ENCODE results near the gene ANKLE2.

The ANKLE2 gene

GRCh38 chr12:132739600-132740312 lies 21.9 kb downstream of the ANKLE2 start:
- TF ChIP-seq GABPA (IDR thresholded peaks at IDR 0.05; ENCODE audit: low read depth) (no peak), POLR2AphosphoS5 (IDR thresholded peaks at IDR 0.05; ENCODE audit: low read depth) (no peak), SPI1 (IDR thresholded peaks at IDR 0.05; ENCODE audit: borderline replicate concordance, low read depth) (no peak), REST (IDR thresholded peaks at IDR 0.05; ENCODE audit: insufficient replicate concordance, low read depth) (no peak)
- TF ChIP-seq, protein P1, sequence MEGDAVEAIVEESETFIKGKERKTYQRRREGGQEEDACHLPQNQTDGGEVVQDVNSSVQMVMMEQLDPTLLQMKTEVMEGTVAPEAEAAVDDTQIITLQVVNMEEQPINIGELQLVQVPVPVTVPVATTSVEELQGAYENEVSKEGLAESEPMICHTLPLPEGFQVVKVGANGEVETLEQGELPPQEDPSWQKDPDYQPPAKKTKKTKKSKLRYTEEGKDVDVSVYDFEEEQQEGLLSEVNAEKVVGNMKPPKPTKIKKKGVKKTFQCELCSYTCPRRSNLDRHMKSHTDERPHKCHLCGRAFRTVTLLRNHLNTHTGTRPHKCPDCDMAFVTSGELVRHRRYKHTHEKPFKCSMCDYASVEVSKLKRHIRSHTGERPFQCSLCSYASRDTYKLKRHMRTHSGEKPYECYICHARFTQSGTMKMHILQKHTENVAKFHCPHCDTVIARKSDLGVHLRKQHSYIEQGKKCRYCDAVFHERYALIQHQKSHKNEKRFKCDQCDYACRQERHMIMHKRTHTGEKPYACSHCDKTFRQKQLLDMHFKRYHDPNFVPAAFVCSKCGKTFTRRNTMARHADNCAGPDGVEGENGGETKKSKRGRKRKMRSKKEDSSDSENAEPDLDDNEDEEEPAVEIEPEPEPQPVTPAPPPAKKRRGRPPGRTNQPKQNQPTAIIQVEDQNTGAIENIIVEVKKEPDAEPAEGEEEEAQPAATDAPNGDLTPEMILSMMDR (IDR thresholded peaks at IDR 0.05; ENCODE audit: insufficient read depth, low read length) = no peak
- no peak for DNase-seq (ENCODE audit: low read depth in 1 of 2, low spot score in 1 of 2)

GRCh38 chr12:132736913-132737312 lies 24.7 kb downstream of the ANKLE2 start:
- no peak for TF ChIP-seq POLR2AphosphoS5 (IDR thresholded peaks at IDR 0.05; ENCODE audit: low read depth)
- TF ChIP-seq SPI1 (IDR thresholded peaks at IDR 0.05; ENCODE audit: borderline replicate concordance, low read depth) = no peak
- TF ChIP-seq GABPA (IDR thresholded peaks at IDR 0.05; ENCODE audit: low read depth) = no peak
- TF ChIP-seq, protein P1 (IDR thresholded peaks at IDR 0.05; ENCODE audit: insufficient read depth, low read length) = no peak
- TF ChIP-seq REST (IDR thresholded peaks at IDR 0.05; ENCODE audit: insufficient replicate concordance, low read depth) = no peak
- DNase-seq (ENCODE audit: low read depth in 1 of 2, low spot score in 1 of 2) = no peak
- Histone ChIP-seq H3K27me3 (ENCODE audit: insufficient read depth, poor library complexity, severe bottlenecking) (no peaks in the 10 kb centered on the region), H3K27ac (replicated peaks) (no peak overlapping the region), H3K4me3 (replicated peaks; ENCODE audit: insufficient read depth, low read length) (no peak overlapping the region)

More at GRCh38 chr12:132739600-132740312, 21.9 kb downstream of the ANKLE2 start:
- no peak overlapping the region for H3K27ac ChIP-seq (replicated peaks)
- H3K27me3 ChIP-seq (ENCODE audit: insufficient read depth, poor library complexity, severe bottlenecking) = no peaks in the 10 kb centered on the region
- no peak overlapping the region for H3K4me3 ChIP-seq (replicated peaks; ENCODE audit: insufficient read depth, low read length)

GRCh38 chr12:132736378-132736777 lies 25.3 kb downstream of the ANKLE2 start:
- TF ChIP-seq POLR2AphosphoS5 (IDR thresholded peaks at IDR 0.05; ENCODE audit: low read depth) (no peak), SPI1 (IDR thresholded peaks at IDR 0.05; ENCODE audit: borderline replicate concordance, low read depth) (no peak), REST (IDR thresholded peaks at IDR 0.05; ENCODE audit: insufficient replicate concordance, low read depth) (no peak), GABPA (IDR thresholded peaks at IDR 0.05; ENCODE audit: low read depth) (no peak)
- TF ChIP-seq, protein P1 (IDR thresholded peaks at IDR 0.05; ENCODE audit: insufficient read depth, low read length) = no peak
- Histone ChIP-seq H3K27ac (replicated peaks) (no peak overlapping the region), H3K27me3 (ENCODE audit: insufficient read depth, poor library complexity, severe bottlenecking) (no peaks in the 10 kb centered on the region), H3K4me3 (replicated peaks; ENCODE audit: insufficient read depth, low read length) (no peak overlapping the region)
- no peak for DNase-seq (ENCODE audit: low read depth in 1 of 2, low spot score in 1 of 2)
